Measurements from ENCODE around the gene TMEM127. TPM values are rescaled to one million over a fixed set of nuclear protein-coding genes. Genes with fewer than 3 reads are reported as not detected.

The TMEM127 gene
- total RNA-seq, 1 donor, result 27.2 TPM

DNA sequence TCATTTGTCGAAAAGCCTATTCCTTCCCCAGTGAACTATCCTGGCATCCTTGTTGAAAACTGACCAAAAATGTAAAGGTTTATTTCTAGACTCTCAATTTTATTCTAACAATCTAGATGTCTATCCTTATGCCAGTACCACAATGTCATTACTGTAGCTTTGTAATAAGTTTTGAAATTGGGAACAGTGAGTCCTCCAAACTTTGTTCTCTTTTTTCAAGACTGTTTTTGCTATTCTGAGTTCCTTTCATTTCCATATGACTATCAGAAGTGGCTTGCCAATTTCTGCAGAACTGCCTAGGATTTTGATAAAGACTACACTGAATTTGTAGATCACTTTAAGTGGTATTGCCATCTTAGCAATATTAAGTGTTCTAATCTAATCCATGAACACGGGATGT is 66.9 kb downstream of the TMEM127 start:
- TF ChIP-seq, protein P1, sequence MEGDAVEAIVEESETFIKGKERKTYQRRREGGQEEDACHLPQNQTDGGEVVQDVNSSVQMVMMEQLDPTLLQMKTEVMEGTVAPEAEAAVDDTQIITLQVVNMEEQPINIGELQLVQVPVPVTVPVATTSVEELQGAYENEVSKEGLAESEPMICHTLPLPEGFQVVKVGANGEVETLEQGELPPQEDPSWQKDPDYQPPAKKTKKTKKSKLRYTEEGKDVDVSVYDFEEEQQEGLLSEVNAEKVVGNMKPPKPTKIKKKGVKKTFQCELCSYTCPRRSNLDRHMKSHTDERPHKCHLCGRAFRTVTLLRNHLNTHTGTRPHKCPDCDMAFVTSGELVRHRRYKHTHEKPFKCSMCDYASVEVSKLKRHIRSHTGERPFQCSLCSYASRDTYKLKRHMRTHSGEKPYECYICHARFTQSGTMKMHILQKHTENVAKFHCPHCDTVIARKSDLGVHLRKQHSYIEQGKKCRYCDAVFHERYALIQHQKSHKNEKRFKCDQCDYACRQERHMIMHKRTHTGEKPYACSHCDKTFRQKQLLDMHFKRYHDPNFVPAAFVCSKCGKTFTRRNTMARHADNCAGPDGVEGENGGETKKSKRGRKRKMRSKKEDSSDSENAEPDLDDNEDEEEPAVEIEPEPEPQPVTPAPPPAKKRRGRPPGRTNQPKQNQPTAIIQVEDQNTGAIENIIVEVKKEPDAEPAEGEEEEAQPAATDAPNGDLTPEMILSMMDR (IDR thresholded peaks at IDR 0.05; ENCODE audit: insufficient read depth, low read depth, low read length), result no peak
- DNase-seq (ENCODE audit: low read depth), result no peak
- no peak overlapping the region for H3K4me3 ChIP-seq (ENCODE audit: low read depth, low read length)

Other genes starting within 250 kb of the TMEM127 start
- 1.9 and 3.5 TPM in 2 replicates for gene GPAT2, start 231.1 kb downstream of the TMEM127 start, total RNA-seq
- gene ADRA2B, start 149.4 kb downstream of the TMEM127 start, total RNA-seq, result not detected in 2 replicates
- gene ASTL, start 127.5 kb downstream of the TMEM127 start, total RNA-seq, result not detected in 2 replicates
- 0.86 and 2.3 TPM in 2 replicates for gene DUSP2, start 120.6 kb downstream of the TMEM127 start, total RNA-seq
- 135 and 209 TPM in 2 replicates for gene STARD7, start 57.2 kb downstream of the TMEM127 start, total RNA-seq
- 93.7 and 108 TPM in 2 replicates for gene CIAO1, start 228 bp upstream of the TMEM127 start, total RNA-seq
- gene SNRNP200, start 39.5 kb upstream of the TMEM127 start, total RNA-seq, result 39.6 and 39.7 TPM in 2 replicates
- 3.2 and 5.2 TPM in 2 replicates for gene ITPRIPL1, start 59.3 kb upstream of the TMEM127 start, total RNA-seq
- 7.4 and 13.0 TPM in 2 replicates for gene NCAPH, start 69.8 kb upstream of the TMEM127 start, total RNA-seq
- not detected in 2 replicates for gene NEURL3, start 239.4 kb upstream of the TMEM127 start, total RNA-seq

All from fibroblast of villous mesenchyme (primary cell).